GM18505 (cell line): Measurements from ENCODE around the gene ADGRL3.

Source experiments
- ATAC-seq: cut with Tn5 transposase; IDR thresholded peaks from one replicate; pipeline ENCODE4 v1.9.1; 2021; ENCODE audit not compliant: unreplicated experiment
- POLR2A ChIP-seq: IDR thresholded peaks from 4 replicates; pipeline ENCODE4 v1.6.1; 2011; ENCODE audit warnings: borderline replicate concordance; ENCODE audit not compliant: insufficient read depth, insufficient read length; ENCODE audit errors: extremely low read depth

The ADGRL3 gene

GRCh38 chr4:61425315-61425714 is 225.2 kb downstream of the ADGRL3 start:
- no peak for TF ChIP-seq POLR2A
- no peak for ATAC-seq

GRCh38 chr4:61426229-61426628 is 226.1 kb downstream of the ADGRL3 start:
- ATAC-seq = no peak
- TF ChIP-seq POLR2A = no peak

GRCh38 chr4:61427099-61427817 is 227.1 kb downstream of the ADGRL3 start:
- no peak for TF ChIP-seq POLR2A
- ATAC-seq = no peak

- TF ChIP-seq POLR2A = no peak
- ATAC-seq = no peak
Observed at GRCh38 chr4:61427818-61428495, 227.8 kb downstream of the ADGRL3 start.

GRCh38 chr4:61428950-61429349 is 228.8 kb downstream of the ADGRL3 start:
- no peak for ATAC-seq
- TF ChIP-seq POLR2A = no peak

GRCh38 chr4:61431131-61431530 is 231.0 kb downstream of the ADGRL3 start:
- no peak for TF ChIP-seq POLR2A
- no peak for ATAC-seq

- no peak for ATAC-seq
- no peak for TF ChIP-seq POLR2A
Observed at GRCh38 chr4:61437923-61438322, 237.8 kb downstream of the ADGRL3 start.

- no peak for ATAC-seq
- no peak for TF ChIP-seq POLR2A
Observed at GRCh38 chr4:61440321-61440720, 240.2 kb downstream of the ADGRL3 start.

GRCh38 chr4:61442936-61443335 is 242.8 kb downstream of the ADGRL3 start:
- no peak for TF ChIP-seq POLR2A
- no peak for ATAC-seq

GRCh38 chr4:61443813-61444510 is 243.8 kb downstream of the ADGRL3 start:
- no peak for ATAC-seq
- no peak for TF ChIP-seq POLR2A

- ATAC-seq = no peak
- no peak for TF ChIP-seq POLR2A
Observed at GRCh38 chr4:61445374-61446063, 245.4 kb downstream of the ADGRL3 start.

- no peak for TF ChIP-seq POLR2A
- no peak for ATAC-seq
Observed at GRCh38 chr4:61446941-61447340, 246.8 kb downstream of the ADGRL3 start.

GRCh38 chr4:61447918-61448317 is 247.8 kb downstream of the ADGRL3 start:
- ATAC-seq = no peak
- TF ChIP-seq POLR2A = no peak
